Heart right ventricle (tissue), 16 donors: Measurements from ENCODE around the gene E2F3. TPM values are rescaled to one million over a fixed set of nuclear protein-coding genes. Genes with fewer than 3 reads are reported as not detected.

Experiments
- ATAC-seq, 8 donors: fragments of 200-7000 bp; cut with Tn5 transposase; one replicate each; pipeline ENCODE4 v1.9.1; 2020; ENCODE audit warnings: mild to moderate bottlenecking in 8 of 8, moderate library complexity in 8 of 8, moderate number of reproducible peaks in 1 of 8
- DNase-seq, 2 donors: peaks; one replicate each; pipeline ENCODE4 v3.0.0-alpha.2; 2020
- H3K27ac ChIP-seq, 10 donors: fragments of 200-600 bp; sonication (generic) in 2 of 10; one replicate each; pipeline versions ENCODE4 v1.5.0 to v1.8.0; 2020 to 2022; ENCODE audit warnings: mild to moderate bottlenecking in 3 of 10
- H3K27me3 ChIP-seq, 7 donors: fragments of 200-600 bp; one replicate each; pipeline ENCODE4 v1.8.0; 2021 to 2022; ENCODE audit warnings: mild to moderate bottlenecking in 2 of 7
- H3K36me3 ChIP-seq, 9 donors: fragments of 200-600 bp; sonication (generic) in 1 of 9; one replicate each; pipeline versions ENCODE4 v1.5.0 to v1.8.0; 2020 to 2022; ENCODE audit warnings: mild to moderate bottlenecking in 2 of 9
- H3K4me1 ChIP-seq, 9 donors: fragments of 200-600 bp; sonication (generic) in 1 of 9; one replicate each; pipeline versions ENCODE4 v1.5.0 to v1.8.0; 2020 to 2022; ENCODE audit warnings: mild to moderate bottlenecking in 4 of 9
- H3K4me3 ChIP-seq, 10 donors: fragments of 200-600 bp; sonication (generic) in 2 of 10; one replicate each; pipeline versions ENCODE4 v1.5.0 to v1.8.0; 2020 to 2022; ENCODE audit warnings: mild to moderate bottlenecking in 7 of 10, moderate library complexity in 2 of 10
- H3K9me3 ChIP-seq, 11 donors: fragments of 200-600 bp in 10 of 11; sonication (generic) in 2 of 11; one replicate each; pipeline versions ENCODE4 v1.5.0 to v1.8.0; 2013 to 2022; ENCODE audit warnings: mild to moderate bottlenecking in 2 of 11, control low read depth in 1 of 11, moderate library complexity in 1 of 11
- CTCF ChIP-seq, 9 donors: fragments of 200-600 bp; sonication (generic) in 2 of 9; IDR thresholded peaks; one replicate each; pipeline versions ENCODE4 v1.5.0 to v1.8.0; 2021 to 2022; ENCODE audit warnings: antibody characterized with exemption in 9 of 9, mild to moderate bottlenecking in 5 of 9, moderate library complexity in 1 of 9
- WGBS, 2 donors: extraction: QIAGEN DNeasy Blood & Tissue Kit; methylation state at CpG; one replicate each; pipeline ENCODE4 v1.1.7; 2013; ENCODE audit warnings: inconsistent platforms in 1 of 2; 5-methylcytosine and 5-hydroxymethylcytosine counted together
- intact Hi-C, 10 donors: fragments of 100-400 bp; cut with DNase I; formaldehyde crosslinking; loops; one replicate each; pipeline versions ENCODE4 v1.11.1 to v1.14.2; 2022
- polyA plus RNA-seq, 2 donors: library from polyadenylated mRNA; stranded (reverse); fragments of 200-250 nt; gene quantifications; one replicate each; pipeline ENCODE4 v1.2.3, GENCODE V29; 2013
- total RNA-seq, 10 donors: library from RNA; stranded (reverse); fragmentation: NEBNext Ultra II Directional in 3 of 10; extraction: Animal tissue kit (Norgen Biotek cat#: 25700) in 3 of 10; gene quantifications; one replicate each; pipeline versions ENCODE4 v1.2.1 to v1.2.4, GENCODE V29; 2021 to 2023
- donor health status: Arrhythmogenic right ventricular cardiomyopathy.
- donor health status: ischemic (EF 13 %, LVEDD 7.1; RV severe dilation, severe dysfunction).
- donor health status: healthy with polysubstance abuse.
- donor health status: DM: no; HTN: yes; CAD: no.
- donor health status: DM: no; HTN: no; CAD: no.
- donor health status: ischemic (EF 25% LVEDD 6.9; RV normal size, moderate dysfunction).
- donor health status: ischemic (EF 25% LVEDD 5.7; RV mildly dilated, moderate dysfunction).
- donor health status: healthy.
- donor health status: DM: yes; HTN: yes; CAD: no.
- donor health status: Ischemic cardiomyopathy.
- donor health status: ischemic (EF 35%, LVEDD 5.7; RV mildly dilated, moderate dysfunction).
- donor health status: nonischemic (EF 11% LVEDD 7.7; RV severe dilation, severe dysfunction).
- donor health status: DM: yes; HTN: yes; CAD: no.
- donor health status: PGD.
- donor health status: ischemic (EF 29% LVEDD 5.4; RV normal size, mild dysfunction).
- donor health status: nonischemic (EF 23%, LVEDD 6.1; RV moderate dilation, normal function).

E2F3 gene
- total and polyA plus RNA-seq, 12 donors, result 2.5 to 11.9 (median 7.3) TPM

GRCh38 chr6:20402092-20402341 is 338 bp downstream of the E2F3 start:
- Histone ChIP-seq H3K4me1 (peaks cover 0 to 33% (median 9%) of the 10 kb centered on the region in 9 donors), H3K36me3 (no peaks in the 10 kb centered on the region), H3K27me3 (no peaks in the 10 kb centered on the region), H3K4me3 (peak overlapping the region; percentile 50 to 90 (median 76)), H3K27ac (peak overlapping the region in 9 of 10 donors; percentile 51 to 98 (median 92)), H3K9me3 (no peaks in the 10 kb centered on the region)
- DNase-seq (no peak), ATAC-seq (no peak)
- no peak for TF ChIP-seq CTCF (IDR thresholded peaks at IDR 0.05)
- intact Hi-C loops, result loop anchor here in 8 of 10 donors (5.0 to 10.0 kb wide), 10 partner anchors 45 to 1193 kb away; partner anchors contain the start of genes CDKAL1 (in 4 of the 8), MBOAT1 (in 3 of the 8) and SOX4 (in 1 of the 8)
- WGBS, 2 donors, result 0% methylated on average over 9 to 15 of the region's 15 CpGs

- peaks cover 0 to 38% (median 9%) of the 10 kb centered on the region in 9 donors for H3K4me1 ChIP-seq
- peak overlapping the region; percentile 51 to 98 (median 91) for H3K27ac ChIP-seq
- H3K4me3 ChIP-seq, result peak overlapping the region; percentile 50 to 90 (median 76)
- ATAC-seq, result peak in 5 of 8 donors; percentile 24 to 36 (median 26)
- no peaks in the 10 kb centered on the region for H3K36me3 ChIP-seq
- no peaks in the 10 kb centered on the region for H3K27me3 ChIP-seq
- TF ChIP-seq CTCF (IDR thresholded peaks at IDR 0.05), result no peak
- WGBS, 2 donors, result 0 to 1% methylated on average over 53 to 71 of the region's 73 CpGs
- intact Hi-C loops, result loop anchor here in 8 of 10 donors (5.0 to 10.0 kb wide), 10 partner anchors 45 to 1192 kb away; partner anchors contain the start of genes CDKAL1 (in 4 of the 8), MBOAT1 (in 3 of the 8) and SOX4 (in 1 of the 8)
- H3K9me3 ChIP-seq, result no peaks in the 10 kb centered on the region
- DNase-seq, result peak; percentile 32 to 67
These were observed 827 bp downstream of the E2F3 start for GRCh38 chr6:20402342-20403069.

GRCh38 chr6:20403070-20403765 is 1.5 kb downstream of the E2F3 start:
- ATAC-seq, result peak; percentile 63 to 86 (median 74)
- 0 to 1% methylated on average over 55 to 71 of the region's 72 CpGs for WGBS, 2 donors

More at GRCh38 chr6:20403070-20403765, 1.5 kb downstream of the E2F3 start:
- Histone ChIP-seq H3K4me3 (peak overlapping the region; percentile 50 to 90 (median 76)), H3K36me3 (no peaks in the 10 kb centered on the region), H3K27me3 (no peaks in the 10 kb centered on the region), H3K27ac (peak overlapping the region; percentile 51 to 98 (median 91)), H3K9me3 (no peaks in the 10 kb centered on the region), H3K4me1 (peaks cover 0 to 44% (median 9%) of the 10 kb centered on the region in 9 donors)
- intact Hi-C loops, result loop anchor here in 8 of 10 donors (5.0 to 10.0 kb wide), 10 partner anchors 44 to 1192 kb away; partner anchors contain the start of genes CDKAL1 (in 4 of the 8), MBOAT1 (in 3 of the 8) and SOX4 (in 1 of the 8)
- peak in 3 of 9 donors; percentile 16 to 21 (median 18) for TF ChIP-seq CTCF (IDR thresholded peaks at IDR 0.05)
- peak; percentile 90 to 91 for DNase-seq
